Measurements from ENCODE around the gene MYO5B.

MYO5B gene

DNA sequence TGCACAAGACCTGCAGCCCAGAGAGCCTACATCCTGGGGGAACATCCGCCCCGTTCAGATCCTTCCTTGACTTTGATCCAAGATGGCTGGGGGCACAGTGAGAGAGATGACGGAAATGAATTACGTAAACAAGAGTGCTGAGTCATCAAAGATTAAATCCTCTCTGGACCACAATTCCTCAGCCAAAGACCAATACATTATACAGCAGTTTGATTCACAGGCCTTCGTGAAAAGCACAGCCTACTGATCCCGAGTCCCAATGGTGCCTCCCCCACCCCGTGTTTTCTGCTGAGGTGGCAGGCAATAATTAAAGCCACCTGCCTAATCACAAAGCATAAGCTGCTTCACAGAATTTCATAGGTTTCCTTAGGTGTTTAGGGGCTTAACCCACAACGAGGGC, 43.0 kb downstream of the MYO5B start:
- no peak for DNase-seq (ENCODE audit: low spot score)

DNA sequence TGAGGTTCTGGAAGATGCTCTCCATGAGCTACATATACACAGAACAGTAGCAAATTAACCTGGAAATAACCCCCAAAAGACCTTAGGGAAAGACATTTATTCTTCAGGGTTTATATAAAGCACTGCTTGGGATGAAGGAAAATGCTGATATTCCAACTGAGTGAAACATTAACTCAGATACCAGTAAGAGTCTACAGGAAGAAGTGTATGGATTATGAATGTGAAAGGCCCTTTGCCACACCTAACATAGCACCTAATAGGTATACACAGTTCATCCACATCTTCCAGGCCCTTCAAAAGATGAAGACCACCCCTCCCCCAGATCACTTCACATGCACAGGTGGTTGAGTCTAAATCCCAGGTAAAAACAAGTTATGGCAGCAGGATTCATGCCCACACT, 50.4 kb downstream of the MYO5B start:
- no peak for DNase-seq (ENCODE audit: low spot score)

DNA sequence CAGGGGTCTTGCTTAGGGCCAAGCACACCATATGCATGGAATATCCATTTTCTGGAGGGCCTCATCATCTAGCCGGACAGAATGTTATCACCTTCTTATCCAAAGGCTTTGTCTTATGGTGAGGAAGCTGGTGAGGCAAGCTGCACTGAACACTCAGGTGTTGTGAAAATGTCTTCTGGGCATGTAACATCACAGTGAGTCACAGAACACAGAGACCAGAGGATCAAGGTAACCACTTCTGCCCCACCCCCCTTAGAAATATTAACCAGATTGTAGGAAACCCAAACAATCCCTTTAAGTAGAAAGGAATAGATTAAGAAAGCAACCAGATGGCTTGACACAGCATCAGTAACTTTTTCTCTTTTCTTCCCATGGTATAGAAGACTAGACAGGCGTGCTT, 51.1 kb downstream of the MYO5B start:
- DNase-seq (ENCODE audit: low spot score) = no peak

DNA sequence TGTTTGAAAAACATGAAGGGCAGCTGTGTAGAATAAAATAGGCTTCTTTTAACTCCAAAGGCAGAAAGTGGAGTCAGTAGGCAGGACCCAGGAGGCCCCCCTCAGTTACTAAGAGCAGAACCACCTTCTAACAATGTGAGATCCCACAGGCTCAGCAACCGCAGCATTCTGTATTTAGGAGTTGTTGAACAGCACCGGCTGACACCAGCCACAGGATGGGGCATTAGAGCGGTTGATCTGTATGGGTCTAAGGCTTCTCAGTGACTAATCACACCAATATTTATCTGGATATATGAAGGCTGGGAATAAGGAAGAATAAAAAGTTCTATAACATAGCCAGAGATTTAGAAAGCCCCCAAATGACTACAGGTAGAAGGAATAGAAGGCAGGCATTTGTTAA, 51.7 kb downstream of the MYO5B start:
- DNase-seq (ENCODE audit: low spot score) = no peak

DNA sequence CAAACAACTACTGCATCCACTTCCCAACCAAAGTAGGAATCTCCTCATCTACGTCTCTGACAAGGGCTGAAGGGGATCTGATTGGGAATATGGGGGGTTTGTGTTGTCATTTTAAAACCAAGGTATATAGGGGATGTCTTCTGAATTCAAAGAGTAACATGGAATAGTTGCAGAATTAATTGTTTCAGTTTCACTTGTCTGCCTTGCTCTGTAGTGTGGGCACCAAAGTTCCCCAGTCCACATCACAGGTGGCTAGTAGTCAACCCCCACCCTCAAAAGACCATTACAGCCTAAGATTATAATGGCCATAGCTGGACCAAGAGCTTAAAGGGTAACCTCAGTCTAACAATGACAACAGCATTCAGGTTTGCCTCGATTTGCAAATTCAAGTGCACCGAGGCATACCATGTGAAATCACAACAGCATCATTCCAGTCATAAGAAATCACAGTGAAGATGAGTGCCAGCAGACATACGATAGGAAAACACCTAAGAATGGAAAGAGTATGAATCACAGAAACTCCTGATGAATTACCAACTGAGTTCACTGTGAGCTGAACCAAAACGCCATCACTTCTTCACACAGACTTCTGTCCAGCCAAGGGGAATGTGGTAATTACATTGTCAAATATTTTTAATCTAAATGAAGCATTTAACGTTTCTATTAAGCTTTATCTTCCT, 52.4 kb downstream of the MYO5B start:
- no peak for DNase-seq (ENCODE audit: low spot score)

DNA sequence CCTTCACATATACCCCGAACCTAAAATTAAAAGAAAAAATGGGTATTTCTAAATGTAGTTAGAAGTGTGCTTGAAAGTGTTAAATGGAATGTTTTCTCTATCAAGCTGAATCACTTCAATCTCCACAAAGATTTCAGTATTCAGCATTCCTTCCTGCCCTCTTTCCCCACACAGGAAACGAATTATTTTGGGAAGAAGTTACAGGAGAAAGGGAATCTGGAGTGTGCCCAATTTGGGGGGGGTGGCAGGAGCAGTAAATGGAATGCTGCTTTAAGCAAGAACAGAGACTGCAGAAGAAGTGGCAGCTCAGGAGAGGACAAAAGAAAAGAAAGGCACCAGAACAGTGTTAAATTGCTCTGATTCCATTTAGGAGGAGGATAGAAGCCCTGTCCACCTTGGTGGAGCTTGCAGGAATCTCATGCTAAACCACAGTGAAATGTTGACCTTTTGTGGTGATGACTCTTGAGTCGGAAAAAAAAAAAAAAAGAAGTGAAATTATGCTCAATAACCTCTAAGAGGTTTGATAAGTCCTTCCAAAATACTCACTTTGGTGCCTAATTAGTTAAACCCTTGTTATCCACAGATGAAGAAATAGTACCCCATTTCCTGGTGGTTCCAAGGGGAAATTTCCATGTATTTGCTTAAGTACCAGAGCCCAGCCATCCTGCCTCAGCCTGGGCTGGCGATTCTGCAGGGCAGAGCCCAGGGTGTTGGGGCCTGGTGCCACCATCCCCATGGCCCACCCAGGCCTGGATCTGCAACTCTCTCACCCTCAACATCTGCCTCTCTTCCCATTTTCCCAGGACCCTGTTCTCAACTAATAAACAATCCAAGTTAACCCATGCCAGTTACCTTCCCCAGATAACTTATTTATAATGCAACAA, 56.5 kb downstream of the MYO5B start:
- DNase-seq (ENCODE audit: low spot score) = no peak

DNA sequence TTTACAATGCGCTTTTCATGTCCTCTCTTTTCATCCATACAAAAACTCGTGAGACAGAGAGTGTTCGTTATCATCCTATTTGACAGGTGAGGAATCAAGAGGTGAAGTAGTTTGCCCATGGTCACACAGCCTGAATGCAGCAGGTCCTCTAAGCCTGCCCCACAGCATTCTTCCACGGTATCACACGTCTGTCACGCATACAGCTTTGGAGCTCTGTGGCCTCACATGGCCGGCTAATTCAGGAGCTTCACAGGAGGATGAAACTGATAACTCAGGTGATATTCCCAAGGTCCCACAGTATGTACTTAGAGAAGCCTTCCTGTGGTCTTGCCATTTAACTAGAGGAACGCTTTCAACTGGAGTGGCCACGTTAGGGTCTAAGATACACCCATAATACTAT, 59.0 kb downstream of the MYO5B start:
- DNase-seq (ENCODE audit: low spot score) = no peak

DNA sequence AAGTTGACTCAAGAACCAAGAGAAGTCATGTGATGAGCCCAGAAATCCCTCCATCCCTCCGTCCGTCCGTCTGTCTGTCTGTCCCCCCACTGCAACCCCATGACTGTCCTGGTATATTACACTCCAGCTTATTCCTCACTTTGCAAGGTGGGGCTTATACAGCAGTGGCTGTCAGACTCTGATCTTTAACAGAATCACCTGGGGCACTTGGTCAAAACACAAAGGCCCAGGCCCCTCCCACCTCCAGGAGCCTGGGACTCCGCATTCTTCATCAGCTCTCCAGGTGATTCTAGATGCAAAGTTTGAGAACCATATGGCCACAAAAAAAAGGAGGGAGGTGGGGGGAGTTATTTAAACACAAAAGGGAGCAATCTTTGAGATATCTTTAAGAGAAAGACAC, 61.4 kb downstream of the MYO5B start:
- no peak for DNase-seq (ENCODE audit: low spot score)

DNA sequence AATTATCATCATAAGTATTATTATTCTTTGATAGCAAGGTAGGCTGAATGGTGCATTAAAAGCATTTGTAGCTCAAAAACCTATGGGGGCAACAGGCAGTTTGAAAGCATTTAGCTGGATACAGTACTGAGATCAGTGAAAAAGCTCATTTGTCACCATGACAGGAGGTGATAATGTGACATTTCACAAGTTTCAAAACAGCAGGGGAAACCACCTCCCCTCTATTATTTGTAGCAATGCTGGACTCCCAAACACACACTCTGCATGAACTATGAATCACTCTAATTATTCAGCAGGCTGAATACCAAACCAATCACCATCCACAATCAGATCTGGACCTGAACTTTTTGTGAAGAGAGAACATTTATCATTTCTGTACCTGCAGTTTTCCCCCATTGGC, 63.4 kb downstream of the MYO5B start:
- DNase-seq (ENCODE audit: low spot score) = peak; percentile 32

DNA sequence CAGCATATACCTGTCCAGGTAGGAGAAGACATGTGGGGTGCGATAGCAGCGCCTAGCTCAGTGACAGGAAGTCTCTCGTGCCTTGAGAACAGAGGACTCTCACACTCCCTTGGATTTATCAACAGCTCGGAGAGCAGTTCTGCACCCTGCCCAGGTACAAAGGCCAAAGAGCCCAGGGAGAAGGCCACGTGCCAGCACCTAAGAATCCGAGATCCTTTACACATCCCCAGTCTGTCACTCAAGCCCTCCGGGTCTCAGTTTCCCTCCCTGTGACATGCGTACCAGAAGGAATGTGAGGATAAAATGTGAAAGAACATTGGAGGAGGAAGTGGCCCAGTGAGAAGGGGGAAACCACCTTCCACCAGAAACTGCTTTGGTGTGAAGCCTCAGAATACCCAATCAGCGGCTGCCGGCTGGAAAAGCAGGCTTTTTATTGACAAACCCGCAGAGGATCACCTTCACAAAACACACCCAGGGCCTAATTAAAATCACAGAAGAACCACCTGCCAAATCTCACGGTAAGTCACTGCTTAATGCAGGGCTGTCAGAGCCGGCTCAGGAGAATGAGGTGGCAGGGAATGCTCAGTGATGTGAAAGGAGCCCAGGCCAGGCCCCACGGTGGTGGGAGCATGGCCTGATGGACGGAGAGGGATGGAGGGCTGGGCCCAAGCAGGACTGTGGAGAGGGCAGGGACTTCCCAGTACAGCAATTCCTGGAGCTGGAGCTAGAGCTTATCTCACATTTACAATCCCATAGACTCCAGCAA, 66.3 kb downstream of the MYO5B start:
- DNase-seq (ENCODE audit: low spot score) = no peak

DNA sequence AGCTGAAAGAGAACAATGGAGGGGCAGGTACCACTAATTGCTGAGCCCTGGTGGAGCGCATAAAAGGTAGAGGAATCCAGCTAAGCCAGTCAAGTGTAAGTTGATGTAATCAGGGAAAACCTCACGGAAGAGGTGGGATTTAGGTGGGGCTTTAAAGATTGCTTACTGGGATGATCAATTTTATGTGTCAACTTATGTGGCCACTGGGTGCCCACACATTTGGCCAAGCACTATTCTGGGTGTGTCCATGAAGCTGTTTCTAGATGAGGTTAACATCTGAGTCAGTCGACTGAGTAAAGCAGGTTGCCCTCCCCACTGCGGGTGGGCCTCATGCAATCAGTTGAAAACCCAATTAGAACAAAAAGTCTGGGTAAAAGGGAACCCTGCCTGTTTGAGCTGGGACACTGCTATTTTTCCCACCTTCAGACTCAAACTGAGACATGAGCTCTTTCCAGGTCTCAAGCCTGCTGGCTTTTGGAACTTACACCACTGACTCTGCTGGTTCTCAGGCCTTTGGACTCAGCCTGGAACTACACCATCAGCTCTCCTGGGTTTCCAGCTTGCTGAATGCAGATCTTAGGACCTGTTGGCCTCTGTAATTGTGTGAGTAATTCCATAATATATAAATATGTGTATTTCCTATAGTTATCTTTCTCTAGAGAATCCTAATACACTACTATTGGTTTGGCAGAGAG, 67.3 kb downstream of the MYO5B start:
- DNase-seq (ENCODE audit: low spot score) = no peak

DNA sequence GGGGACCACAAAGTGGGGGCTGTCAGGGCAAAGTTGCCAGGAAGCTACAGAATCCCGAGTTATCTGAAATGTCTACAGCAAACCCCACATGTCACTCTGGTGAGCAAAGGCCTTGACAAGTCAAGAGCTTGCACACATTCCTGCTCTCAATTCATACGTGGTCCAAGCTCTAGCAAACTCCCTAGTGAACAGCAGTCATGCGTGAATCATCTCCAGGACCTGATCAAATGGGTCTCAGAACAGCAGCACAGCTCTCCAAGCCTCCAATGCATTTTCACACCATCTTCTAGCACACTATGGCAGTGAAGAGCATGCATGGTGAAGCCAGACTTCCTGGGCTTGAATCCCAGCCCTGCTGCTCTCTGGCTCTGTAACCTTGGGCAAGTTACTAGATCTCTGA, 68.5 kb downstream of the MYO5B start:
- DNase-seq (ENCODE audit: low spot score) = no peak

DNA sequence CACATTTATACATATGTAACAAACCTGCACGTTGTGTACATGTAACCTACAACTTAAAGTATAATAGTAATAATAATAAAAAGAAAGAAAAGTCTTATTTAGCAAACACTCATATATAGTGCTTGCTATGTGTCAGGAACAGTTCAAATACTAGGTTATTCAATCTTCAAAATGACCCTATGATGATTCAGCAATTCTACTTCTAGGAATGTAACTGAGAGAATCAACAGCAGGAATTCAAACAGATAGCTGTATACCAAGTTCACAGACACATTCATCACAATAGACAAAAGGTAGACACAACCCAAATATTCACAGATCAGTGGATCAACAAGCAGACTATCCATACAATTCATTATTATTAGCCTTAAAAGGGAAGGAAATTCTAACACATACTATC, 69.5 kb downstream of the MYO5B start:
- DNase-seq (ENCODE audit: low spot score) = no peak

DNA sequence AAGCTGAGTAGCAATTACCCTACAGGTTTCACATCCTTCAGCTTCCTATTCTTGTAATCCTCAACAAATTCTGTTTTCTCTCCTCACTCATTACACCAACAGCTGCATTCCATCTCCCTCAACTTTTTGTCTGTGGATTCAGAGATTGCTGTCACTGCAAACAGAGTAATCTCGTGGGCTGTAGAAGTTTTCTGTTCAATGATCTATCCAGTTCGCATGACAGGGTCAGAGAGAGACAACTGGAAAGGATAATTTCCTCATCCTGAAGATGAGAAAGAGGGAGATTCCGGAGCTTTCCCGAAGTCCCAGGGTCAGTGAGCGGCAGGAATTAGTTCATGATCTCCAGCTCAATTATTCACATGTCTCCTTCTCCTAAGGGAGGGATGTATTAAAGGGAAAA, 75.7 kb downstream of the MYO5B start:
- DNase-seq (ENCODE audit: low spot score) = no peak

DNA sequence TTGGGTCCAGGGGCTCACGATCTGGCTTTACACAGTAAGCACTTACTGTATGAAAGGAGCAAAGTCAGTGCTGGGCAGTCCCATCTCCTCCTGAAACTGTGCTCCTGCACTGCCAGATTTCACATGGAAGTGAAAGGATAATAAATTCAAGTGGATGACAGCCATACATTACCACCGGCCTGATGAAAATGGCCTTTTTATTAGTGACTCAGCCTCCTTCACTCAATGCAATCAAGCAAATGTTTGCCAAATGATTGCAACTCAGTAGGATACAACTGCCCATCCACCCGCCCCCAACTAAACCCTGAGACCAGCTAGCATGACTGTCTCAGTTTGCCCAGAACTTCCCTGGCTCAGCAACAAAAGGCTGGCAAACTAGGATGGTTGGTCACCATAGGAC, 77.1 kb downstream of the MYO5B start:
- no peak for DNase-seq (ENCODE audit: low spot score)

DNA sequence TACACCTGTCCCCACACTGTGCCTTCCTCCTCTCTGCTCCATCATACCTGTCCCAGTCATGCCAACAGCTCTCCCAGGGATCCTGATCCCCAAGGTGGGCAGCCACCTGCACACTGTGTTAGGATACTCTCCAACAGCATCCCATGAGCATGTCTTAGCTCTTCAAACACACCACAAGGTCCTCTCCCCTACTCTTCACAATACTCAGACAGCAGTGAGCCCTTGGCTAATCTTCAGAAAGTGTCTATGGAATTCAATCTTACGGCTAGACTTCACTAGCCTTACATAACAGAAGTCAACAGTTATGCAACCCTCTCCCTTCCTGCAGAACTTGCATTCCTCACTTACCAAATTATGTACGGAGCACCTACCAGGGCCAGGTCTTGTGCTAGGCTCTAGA, 79.9 kb downstream of the MYO5B start:
- no peak for DNase-seq (ENCODE audit: low spot score)

DNA sequence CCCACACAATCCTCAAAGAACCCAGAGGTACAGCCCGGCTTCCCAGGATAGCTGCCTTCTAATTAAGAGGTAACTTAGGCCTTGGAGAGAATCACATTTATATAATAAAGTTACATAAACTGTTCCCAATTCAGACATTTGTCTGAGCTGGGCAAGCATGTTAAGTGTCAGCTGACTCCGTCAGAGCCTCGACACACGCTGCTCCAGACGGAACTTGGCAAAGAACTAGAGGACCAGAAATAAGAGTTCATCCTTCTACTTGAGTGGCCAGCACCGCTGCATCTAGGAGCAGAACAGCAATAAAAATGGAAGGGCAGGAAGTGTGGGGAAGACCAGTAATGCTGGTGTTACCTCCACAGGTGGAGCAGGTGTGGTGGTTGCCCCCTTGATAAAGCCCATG, 80.5 kb downstream of the MYO5B start:
- DNase-seq (ENCODE audit: low spot score) = no peak

DNA sequence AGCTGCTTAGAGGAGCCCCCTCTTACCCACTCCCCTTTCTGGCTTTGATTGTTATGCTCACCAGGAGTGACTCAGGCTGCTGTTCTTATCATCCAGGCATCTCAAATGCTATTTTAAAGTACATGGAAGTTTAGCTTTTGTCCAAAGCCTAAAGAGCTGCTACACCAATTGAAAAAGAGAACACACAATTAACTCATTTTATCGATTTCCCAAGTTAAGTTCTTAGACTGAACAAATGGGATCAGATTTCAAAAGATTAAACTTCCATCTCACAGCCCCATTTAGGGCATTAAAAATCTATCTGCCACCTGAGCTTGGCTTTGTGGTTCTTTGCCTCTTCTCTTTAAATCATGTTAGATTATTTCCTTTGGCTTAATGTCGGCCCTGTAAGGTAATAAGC, 81.2 kb downstream of the MYO5B start:
- no peak for DNase-seq (ENCODE audit: low spot score)

DNA sequence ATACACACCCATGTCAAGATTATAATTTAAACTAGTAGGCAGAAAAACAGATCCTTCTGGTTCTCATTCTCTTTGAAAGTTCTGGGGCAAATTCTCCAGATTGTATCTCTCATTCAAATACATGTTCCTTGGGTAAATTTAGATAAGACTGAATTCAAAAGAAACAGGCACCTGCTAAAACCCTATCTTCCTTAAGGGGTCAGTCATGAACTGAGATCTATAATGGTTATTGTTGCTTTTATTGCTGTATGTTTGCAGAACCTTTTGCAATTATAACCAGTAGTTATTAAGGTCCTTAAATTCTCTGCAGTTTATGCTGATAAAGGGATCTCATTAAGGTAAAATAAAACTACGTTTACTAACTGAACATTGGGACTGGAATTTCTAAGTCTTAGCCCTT, 83.5 kb downstream of the MYO5B start:
- no peak for DNase-seq (ENCODE audit: low spot score)

DNA sequence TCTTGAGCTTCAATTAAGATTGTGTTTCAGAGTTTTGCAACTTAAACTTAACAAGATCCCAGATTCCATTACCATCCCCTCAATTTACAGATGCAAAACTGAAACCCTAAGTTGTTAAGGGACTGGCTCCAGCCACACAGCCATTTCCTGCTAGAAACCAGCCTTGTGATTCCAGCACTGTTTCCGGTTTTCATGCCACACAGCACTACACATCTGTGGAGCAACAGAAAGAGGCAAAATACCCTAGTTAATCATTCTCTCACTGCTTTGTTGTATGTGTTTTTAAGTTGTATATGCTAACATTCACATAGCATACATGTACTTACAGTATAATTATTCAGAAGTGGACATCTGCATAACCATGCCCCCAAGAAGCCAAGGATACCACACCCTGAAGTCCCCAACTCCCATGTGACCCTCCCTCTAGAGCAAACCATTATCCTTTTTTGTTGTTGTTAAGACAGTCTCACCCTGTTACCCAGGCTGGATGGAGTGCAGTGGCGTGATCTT, 87.4 kb downstream of the MYO5B start:
- DNase-seq (ENCODE audit: low spot score) = no peak

DNA sequence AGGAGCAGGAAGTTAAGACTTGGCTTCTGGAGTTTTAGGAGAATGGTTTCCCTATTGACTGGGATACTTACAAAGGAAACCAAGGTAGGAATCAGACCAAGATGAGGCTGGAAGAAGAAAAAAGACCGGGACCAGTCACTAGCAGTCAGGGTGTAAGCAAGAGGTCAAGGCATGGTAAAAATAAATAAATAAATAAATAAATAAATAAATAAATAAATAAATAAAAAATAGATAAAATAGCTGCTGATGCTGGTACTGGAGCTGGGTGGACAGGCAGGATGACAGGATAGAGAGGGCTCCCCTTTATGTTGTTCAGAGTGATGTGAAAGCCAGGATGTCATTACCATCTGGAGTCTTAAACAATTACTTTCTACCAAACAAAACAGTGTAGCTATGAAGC, 89.9 kb downstream of the MYO5B start:
- no peak for DNase-seq (ENCODE audit: low spot score)

DNA sequence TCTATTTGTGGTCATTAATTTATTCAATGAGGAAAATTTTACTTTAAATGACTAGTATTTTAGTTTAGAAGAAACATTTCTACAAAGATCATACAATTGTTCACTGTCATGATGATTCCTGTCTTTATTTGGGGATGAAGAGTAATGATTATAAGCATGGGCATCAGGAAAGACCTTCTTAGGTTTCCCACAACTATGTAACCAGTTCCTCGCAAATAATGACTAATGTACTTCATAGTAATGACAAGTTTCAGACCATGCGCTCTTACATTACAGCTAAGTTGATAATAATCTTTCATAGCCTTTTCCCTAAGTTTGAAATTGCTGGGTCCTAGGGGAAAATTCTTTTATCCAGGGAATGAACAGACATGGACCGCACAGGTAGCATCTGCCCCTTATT, 90.5 kb downstream of the MYO5B start:
- no peak for DNase-seq (ENCODE audit: low spot score)

Data from Ammon's horn (tissue), 1 donor.